Measurements from ENCODE around the gene C1QTNF8. TPM values are rescaled to one million over a fixed set of nuclear protein-coding genes. Genes with fewer than 3 reads are reported as not detected.
A peak's percentile ranks its signal among the peaks of the same experiment; 100 is the strongest.

The C1QTNF8 gene
- polyA plus RNA-seq, 1 donor (not counting 4 experiments of a cell fraction or from before 2014, with no cell fraction given): not detected

GRCh38 chr16:1108299-1109252 is 12.5 kb upstream of the C1QTNF8 start:
- Histone ChIP-seq H3K9ac (ENCODE audit: control insufficient read depth, extremely low read depth, insufficient read depth, low read length) (no peak overlapping the region), H3K4me3 (ENCODE audit: control insufficient read depth in 2 of 3, extremely low read depth in 1 of 3, insufficient read depth in 2 of 3, low read depth in 1 of 3, low read length in 3 of 3) (no peak overlapping the region), H2AFZ (ENCODE audit: control insufficient read depth, low read length) (no peak overlapping the region), H3K27me3 (ENCODE audit: control insufficient read depth, extremely low read depth, insufficient read depth, low read length) (peaks cover 52% of the 10 kb centered on the region), H3K36me3 (ENCODE audit: control insufficient read depth in 2 of 2, extremely low read depth in 1 of 2, insufficient read depth in 2 of 2, low read length in 2 of 2) (no peaks in the 10 kb centered on the region), H4K20me1 (ENCODE audit: control insufficient read depth, extremely low read depth, insufficient read depth, low read length) (no peaks in the 10 kb centered on the region), H3K27ac (ENCODE audit: control insufficient read depth, insufficient read depth, low read length) (no peak overlapping the region), H3K4me1 (ENCODE audit: control insufficient read depth, extremely low read depth, insufficient read depth, low read length) (no peaks in the 10 kb centered on the region), H3K79me2 (ENCODE audit: control insufficient read depth, insufficient read depth, low read length) (no peaks in the 10 kb centered on the region), H3K4me2 (ENCODE audit: control insufficient read depth, extremely low read depth, insufficient read depth, low read depth, low read length) (no peak overlapping the region), H3K9me1 (ENCODE audit: control insufficient read depth, extremely low read depth, insufficient read depth, low read length) (no peaks in the 10 kb centered on the region), H3K9me3 (ENCODE audit: control insufficient read depth, low read depth, low read length) (no peaks in the 10 kb centered on the region)
- dilution Hi-C loops (cut with MboI; ENCODE audit: extremely low pct_ligation_motif_present, low sequenced_read_pairs): no loop called here
- TF ChIP-seq EZH2 (IDR thresholded peaks at IDR 0.05; ENCODE audit: low read length) (peak; percentile 77), CTCF (optimal IDR thresholded peaks at IDR 0.05 in 1 of 3, IDR thresholded peaks at IDR 0.05 in 1 of 3, conservative IDR thresholded peaks at IDR 0.05 in 1 of 3; ENCODE audit: extremely low read depth in 1 of 3, insufficient read depth in 2 of 3, low read length in 3 of 3) (no peak)
- DNase-seq (ENCODE audit: low read depth, low spot score) (no peak), FAIRE-seq (no peak)

- H2AFZ ChIP-seq (ENCODE audit: control insufficient read depth, low read length): no peak overlapping the region
- H3K27ac ChIP-seq (ENCODE audit: control insufficient read depth, insufficient read depth, low read length): no peak overlapping the region
- H4K20me1 ChIP-seq (ENCODE audit: control insufficient read depth, extremely low read depth, insufficient read depth, low read length): no peaks in the 10 kb centered on the region
- H3K36me3 ChIP-seq (ENCODE audit: control insufficient read depth in 2 of 2, extremely low read depth in 1 of 2, insufficient read depth in 2 of 2, low read length in 2 of 2): no peaks in the 10 kb centered on the region
- H3K27me3 ChIP-seq (ENCODE audit: control insufficient read depth, extremely low read depth, insufficient read depth, low read length): peaks cover 58% of the 10 kb centered on the region
- H3K9ac ChIP-seq (ENCODE audit: control insufficient read depth, extremely low read depth, insufficient read depth, low read length): no peak overlapping the region
- no peaks in the 10 kb centered on the region for H3K4me1 ChIP-seq (ENCODE audit: control insufficient read depth, extremely low read depth, insufficient read depth, low read length)
- no peaks in the 10 kb centered on the region for H3K9me1 ChIP-seq (ENCODE audit: control insufficient read depth, extremely low read depth, insufficient read depth, low read length)
- TF ChIP-seq EZH2 (IDR thresholded peaks at IDR 0.05; ENCODE audit: low read length): no peak
- TF ChIP-seq CTCF (optimal IDR thresholded peaks at IDR 0.05 in 1 of 3, IDR thresholded peaks at IDR 0.05 in 1 of 3, conservative IDR thresholded peaks at IDR 0.05 in 1 of 3; ENCODE audit: extremely low read depth in 1 of 3, insufficient read depth in 2 of 3, low read length in 3 of 3): no peak
- no peak overlapping the region for H3K4me3 ChIP-seq (ENCODE audit: control insufficient read depth in 2 of 3, extremely low read depth in 1 of 3, insufficient read depth in 2 of 3, low read depth in 1 of 3, low read length in 3 of 3)
- dilution Hi-C loops (cut with MboI; ENCODE audit: extremely low pct_ligation_motif_present, low sequenced_read_pairs): no loop called here
- H3K9me3 ChIP-seq (ENCODE audit: control insufficient read depth, low read depth, low read length): no peaks in the 10 kb centered on the region
- FAIRE-seq (no peak), DNase-seq (ENCODE audit: low read depth, low spot score) (no peak)
- H3K79me2 ChIP-seq (ENCODE audit: control insufficient read depth, insufficient read depth, low read length): no peaks in the 10 kb centered on the region
- H3K4me2 ChIP-seq (ENCODE audit: control insufficient read depth, extremely low read depth, insufficient read depth, low read depth, low read length): no peak overlapping the region
These were observed 11.7 kb upstream of the C1QTNF8 start for GRCh38 chr16:1107731-1108130.
